ENCODE results near the gene XBP1. TPM values are rescaled to one million over a fixed set of nuclear protein-coding genes. Genes with fewer than 3 reads are reported as not detected.
A peak's percentile ranks its signal among the peaks of the same experiment; 100 is the strongest.

Gene XBP1
- total and polyA plus RNA-seq, 2 of the 13 experiments (the other 11 are each of a cell fraction or from before 2014, with no cell fraction given) = 416 to 427 TPM

DNA sequence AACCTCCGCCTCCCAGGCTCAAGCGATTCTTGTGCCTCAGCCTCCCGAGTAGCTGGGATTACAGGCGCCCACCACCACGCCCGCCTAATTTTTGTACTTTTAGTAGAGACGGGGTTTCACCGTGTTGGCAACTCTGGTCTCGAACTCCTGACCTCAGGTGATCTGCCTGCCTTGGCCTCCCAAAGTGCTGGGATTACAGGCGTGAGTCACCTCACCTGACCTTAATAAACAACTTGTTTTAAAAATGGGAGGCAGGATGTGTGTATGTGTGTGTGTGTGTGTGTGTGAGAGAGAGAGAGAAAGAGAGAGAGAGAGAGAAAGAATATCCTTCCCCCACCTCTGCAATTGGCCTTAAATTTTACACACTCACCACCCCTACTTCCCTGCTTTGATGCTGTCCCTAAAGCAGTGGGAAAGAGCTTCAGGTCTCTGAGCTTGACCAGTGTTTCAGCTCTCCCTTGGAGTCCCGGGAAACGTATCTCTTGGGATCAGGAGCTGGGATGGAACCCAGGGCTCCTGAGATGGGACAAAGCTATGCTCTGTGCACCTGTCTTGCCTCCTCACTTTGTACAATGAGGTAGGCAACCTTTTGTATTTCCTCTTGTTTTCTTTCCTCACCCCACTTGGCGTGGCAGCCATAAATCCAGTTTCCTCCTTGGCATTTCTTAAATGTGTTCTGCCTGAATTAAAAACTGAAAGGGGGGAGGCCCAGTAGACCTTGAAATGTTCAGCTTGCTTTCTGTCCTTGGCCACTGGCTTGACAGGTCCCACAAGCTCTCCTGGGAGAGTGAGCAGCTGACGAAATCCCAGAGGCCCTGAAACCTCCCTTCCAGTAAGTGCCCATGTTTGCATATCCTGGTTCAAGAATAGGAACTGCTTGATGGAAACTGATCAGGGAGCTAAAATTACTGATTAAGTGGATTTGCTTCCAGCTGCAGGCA, 17.8 kb upstream of the XBP1 start (continued):
- TF ChIP-seq, protein P1, sequence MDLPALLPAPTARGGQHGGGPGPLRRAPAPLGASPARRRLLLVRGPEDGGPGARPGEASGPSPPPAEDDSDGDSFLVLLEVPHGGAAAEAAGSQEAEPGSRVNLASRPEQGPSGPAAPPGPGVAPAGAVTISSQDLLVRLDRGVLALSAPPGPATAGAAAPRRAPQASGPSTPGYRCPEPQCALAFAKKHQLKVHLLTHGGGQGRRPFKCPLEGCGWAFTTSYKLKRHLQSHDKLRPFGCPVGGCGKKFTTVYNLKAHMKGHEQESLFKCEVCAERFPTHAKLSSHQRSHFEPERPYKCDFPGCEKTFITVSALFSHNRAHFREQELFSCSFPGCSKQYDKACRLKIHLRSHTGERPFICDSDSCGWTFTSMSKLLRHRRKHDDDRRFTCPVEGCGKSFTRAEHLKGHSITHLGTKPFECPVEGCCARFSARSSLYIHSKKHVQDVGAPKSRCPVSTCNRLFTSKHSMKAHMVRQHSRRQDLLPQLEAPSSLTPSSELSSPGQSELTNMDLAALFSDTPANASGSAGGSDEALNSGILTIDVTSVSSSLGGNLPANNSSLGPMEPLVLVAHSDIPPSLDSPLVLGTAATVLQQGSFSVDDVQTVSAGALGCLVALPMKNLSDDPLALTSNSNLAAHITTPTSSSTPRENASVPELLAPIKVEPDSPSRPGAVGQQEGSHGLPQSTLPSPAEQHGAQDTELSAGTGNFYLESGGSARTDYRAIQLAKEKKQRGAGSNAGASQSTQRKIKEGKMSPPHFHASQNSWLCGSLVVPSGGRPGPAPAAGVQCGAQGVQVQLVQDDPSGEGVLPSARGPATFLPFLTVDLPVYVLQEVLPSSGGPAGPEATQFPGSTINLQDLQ (CRISPR knock-in tag; IDR thresholded peaks at IDR 0.05) = no peak
- TF ChIP-seq, protein P2, sequence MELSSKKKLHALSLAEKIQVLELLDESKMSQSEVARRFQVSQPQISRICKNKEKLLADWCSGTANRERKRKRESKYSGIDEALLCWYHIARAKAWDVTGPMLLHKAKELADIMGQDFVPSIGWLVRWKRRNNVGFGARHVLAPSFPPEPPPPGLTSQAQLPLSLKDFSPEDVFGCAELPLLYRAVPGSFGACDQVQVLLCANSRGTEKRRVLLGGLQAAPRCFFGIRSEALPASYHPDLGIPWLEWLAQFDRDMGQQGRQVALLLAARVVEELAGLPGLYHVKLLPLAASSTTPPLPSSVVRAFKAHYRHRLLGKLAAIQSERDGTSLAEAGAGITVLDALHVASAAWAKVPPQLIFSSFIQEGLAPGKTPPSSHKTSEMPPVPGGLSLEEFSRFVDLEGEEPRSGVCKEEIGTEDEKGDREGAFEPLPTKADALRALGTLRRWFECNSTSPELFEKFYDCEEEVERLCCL (CRISPR knock-in tag; IDR thresholded peaks at IDR 0.05; ENCODE audit: borderline replicate concordance) = no peak
- TF ChIP-seq TAF1 (CRISPR knock-in tag; IDR thresholded peaks at IDR 0.05) = peak; percentile 36
- no peak for TF ChIP-seq ZBTB8A (CRISPR knock-in tag; IDR thresholded peaks at IDR 0.05; ENCODE audit: borderline replicate concordance, low read depth)
- TF ChIP-seq KDM2A (CRISPR knock-in tag; IDR thresholded peaks at IDR 0.05; ENCODE audit: borderline replicate concordance, low read depth) = 0 out of 2 replicates have a peak, but pooled peaks have one; percentile 14
- 0 out of 2 replicates have a peak, but pooled peaks have one; percentile 63 for TF ChIP-seq KLF11 (CRISPR knock-in tag; IDR thresholded peaks at IDR 0.05)
- TF ChIP-seq ZNF747 (CRISPR knock-in tag; IDR thresholded peaks at IDR 0.05; ENCODE audit: borderline replicate concordance) = 0 out of 2 replicates have a peak, but pooled peaks have one; percentile 32
- TF ChIP-seq EHMT2 (IDR thresholded peaks at IDR 0.05; ENCODE audit: borderline replicate concordance, low read depth, low read length) = no peak
- TF ChIP-seq, protein P3, sequence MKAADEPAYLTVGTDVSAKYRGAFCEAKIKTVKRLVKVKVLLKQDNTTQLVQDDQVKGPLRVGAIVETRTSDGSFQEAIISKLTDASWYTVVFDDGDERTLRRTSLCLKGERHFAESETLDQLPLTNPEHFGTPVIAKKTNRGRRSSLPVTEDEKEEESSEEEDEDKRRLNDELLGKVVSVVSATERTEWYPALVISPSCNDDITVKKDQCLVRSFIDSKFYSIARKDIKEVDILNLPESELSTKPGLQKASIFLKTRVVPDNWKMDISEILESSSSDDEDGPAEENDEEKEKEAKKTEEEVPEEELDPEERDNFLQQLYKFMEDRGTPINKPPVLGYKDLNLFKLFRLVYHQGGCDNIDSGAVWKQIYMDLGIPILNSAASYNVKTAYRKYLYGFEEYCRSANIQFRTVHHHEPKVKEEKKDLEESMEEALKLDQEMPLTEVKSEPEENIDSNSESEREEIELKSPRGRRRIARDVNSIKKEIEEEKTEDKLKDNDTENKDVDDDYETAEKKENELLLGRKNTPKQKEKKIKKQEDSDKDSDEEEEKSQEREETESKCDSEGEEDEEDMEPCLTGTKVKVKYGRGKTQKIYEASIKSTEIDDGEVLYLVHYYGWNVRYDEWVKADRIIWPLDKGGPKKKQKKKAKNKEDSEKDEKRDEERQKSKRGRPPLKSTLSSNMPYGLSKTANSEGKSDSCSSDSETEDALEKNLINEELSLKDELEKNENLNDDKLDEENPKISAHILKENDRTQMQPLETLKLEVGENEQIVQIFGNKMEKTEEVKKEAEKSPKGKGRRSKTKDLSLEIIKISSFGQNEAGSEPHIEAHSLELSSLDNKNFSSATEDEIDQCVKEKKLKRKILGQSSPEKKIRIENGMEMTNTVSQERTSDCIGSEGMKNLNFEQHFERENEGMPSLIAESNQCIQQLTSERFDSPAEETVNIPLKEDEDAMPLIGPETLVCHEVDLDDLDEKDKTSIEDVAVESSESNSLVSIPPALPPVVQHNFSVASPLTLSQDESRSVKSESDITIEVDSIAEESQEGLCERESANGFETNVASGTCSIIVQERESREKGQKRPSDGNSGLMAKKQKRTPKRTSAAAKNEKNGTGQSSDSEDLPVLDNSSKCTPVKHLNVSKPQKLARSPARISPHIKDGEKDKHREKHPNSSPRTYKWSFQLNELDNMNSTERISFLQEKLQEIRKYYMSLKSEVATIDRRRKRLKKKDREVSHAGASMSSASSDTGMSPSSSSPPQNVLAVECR (CRISPR knock-in tag; IDR thresholded peaks at IDR 0.05; ENCODE audit: borderline replicate concordance) = peak; percentile 50; the same call in 1 of the 2 replicates
- no peak for TF ChIP-seq FOXM1 (CRISPR knock-in tag; IDR thresholded peaks at IDR 0.05)
- TF ChIP-seq, protein P4, sequence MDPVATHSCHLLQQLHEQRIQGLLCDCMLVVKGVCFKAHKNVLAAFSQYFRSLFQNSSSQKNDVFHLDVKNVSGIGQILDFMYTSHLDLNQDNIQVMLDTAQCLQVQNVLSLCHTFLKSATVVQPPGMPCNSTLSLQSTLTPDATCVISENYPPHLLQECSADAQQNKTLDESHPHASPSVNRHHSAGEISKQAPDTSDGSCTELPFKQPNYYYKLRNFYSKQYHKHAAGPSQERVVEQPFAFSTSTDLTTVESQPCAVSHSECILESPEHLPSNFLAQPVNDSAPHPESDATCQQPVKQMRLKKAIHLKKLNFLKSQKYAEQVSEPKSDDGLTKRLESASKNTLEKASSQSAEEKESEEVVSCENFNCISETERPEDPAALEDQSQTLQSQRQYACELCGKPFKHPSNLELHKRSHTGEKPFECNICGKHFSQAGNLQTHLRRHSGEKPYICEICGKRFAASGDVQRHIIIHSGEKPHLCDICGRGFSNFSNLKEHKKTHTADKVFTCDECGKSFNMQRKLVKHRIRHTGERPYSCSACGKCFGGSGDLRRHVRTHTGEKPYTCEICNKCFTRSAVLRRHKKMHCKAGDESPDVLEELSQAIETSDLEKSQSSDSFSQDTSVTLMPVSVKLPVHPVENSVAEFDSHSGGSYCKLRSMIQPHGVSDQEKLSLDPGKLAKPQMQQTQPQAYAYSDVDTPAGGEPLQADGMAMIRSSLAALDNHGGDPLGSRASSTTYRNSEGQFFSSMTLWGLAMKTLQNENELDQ (CRISPR knock-in tag; IDR thresholded peaks at IDR 0.05; ENCODE audit: borderline replicate concordance) = no peak
- no peak for TF ChIP-seq TBP (CRISPR knock-in tag; IDR thresholded peaks at IDR 0.05)
- no peak for TF ChIP-seq ZNF138 (CRISPR knock-in tag; IDR thresholded peaks at IDR 0.05; ENCODE audit: low read depth)
- no peak for TF ChIP-seq CHCHD3 (CRISPR knock-in tag; IDR thresholded peaks at IDR 0.05)
- no peak for TF ChIP-seq U2AF2 (IDR thresholded peaks at IDR 0.05; ENCODE audit: low read depth, low read length)
- TF ChIP-seq NKX3-1 (CRISPR knock-in tag; IDR thresholded peaks at IDR 0.05) = no peak

Measured in HepG2 (cell line).